Mesendoderm (in vitro differentiated cells): ENCODE data around the gene PNLIPRP2.

Experiments used
- DNase-seq: peaks from one replicate; pipeline ENCODE4 v3.0.0; 2013
- H2AK5ac ChIP-seq: 2 replicates; pipeline ENCODE4 v1.6.1; 2013; ENCODE audit warnings: low read length, inconsistent platforms
- H2BK120ac ChIP-seq: 2 replicates; pipeline ENCODE4 v1.6.1; 2013; ENCODE audit warnings: low read depth, mild to moderate bottlenecking, low read length, moderate library complexity, mixed read lengths
- H2BK15ac ChIP-seq: replicated peaks from 2 replicates; pipeline ENCODE4 v1.6.1; 2013; ENCODE audit warnings: low read depth, mild to moderate bottlenecking, moderate library complexity
- H2BK5ac ChIP-seq: 2 replicates; pipeline ENCODE4 v1.6.1; 2013; ENCODE audit warnings: low read length, inconsistent platforms
- H3K18ac ChIP-seq: 2 replicates; pipeline ENCODE4 v1.6.1; 2013; ENCODE audit warnings: mild to moderate bottlenecking, low read length, mixed read lengths
- H3K23ac ChIP-seq: one replicate; pipeline ENCODE4 v1.6.1; 2013; ENCODE audit warnings: low read length
- H3K27ac ChIP-seq: 2 replicates; pipeline ENCODE4 v1.5.1; 2013; ENCODE audit warnings: low read depth, mild to moderate bottlenecking, inconsistent platforms, low read length, moderate library complexity
- H3K27me3 ChIP-seq: 2 replicates; pipeline ENCODE4 v1.6.1; 2013; ENCODE audit warnings: low read length, control low read depth, mild to moderate bottlenecking, inconsistent platforms; ENCODE audit not compliant: insufficient read depth, poor library complexity
- H3K36me3 ChIP-seq: 2 replicates; pipeline ENCODE4 v1.6.1; 2013; ENCODE audit warnings: low read length, inconsistent platforms; ENCODE audit not compliant: control insufficient read depth, insufficient read depth
- H3K4ac ChIP-seq: one replicate; pipeline ENCODE4 v1.6.1; 2013; ENCODE audit warnings: low read depth, mild to moderate bottlenecking, low read length, moderate library complexity
- H3K4me1 ChIP-seq: 2 replicates; pipeline ENCODE4 v1.6.1; 2013; ENCODE audit warnings: low read depth, low read length, inconsistent platforms; ENCODE audit not compliant: control insufficient read depth
- H3K4me2 ChIP-seq: 2 replicates; pipeline ENCODE4 v1.6.1; 2013; ENCODE audit warnings: low read length
- H3K4me3 ChIP-seq: 2 replicates; pipeline ENCODE4 v1.5.1; 2013; ENCODE audit warnings: mild to moderate bottlenecking, low read length
- H3K56ac ChIP-seq: one replicate; pipeline ENCODE4 v1.6.1; 2013; ENCODE audit warnings: low read length
- H3K79me1 ChIP-seq: 2 replicates; pipeline ENCODE4 v1.6.1; 2013; ENCODE audit warnings: low read length, inconsistent platforms
- H3K79me2 ChIP-seq: 2 replicates; pipeline ENCODE4 v1.6.1; 2013; ENCODE audit warnings: mild to moderate bottlenecking, low read length; ENCODE audit not compliant: control insufficient read depth, insufficient read depth
- H3K9ac ChIP-seq: 2 replicates; pipeline ENCODE4 v1.6.1; 2013; ENCODE audit warnings: low read length, inconsistent platforms
- H4K5ac ChIP-seq: one replicate; pipeline ENCODE4 v1.6.1; 2013; ENCODE audit warnings: low read length
- H4K8ac ChIP-seq: one replicate; pipeline ENCODE4 v1.6.1; 2013; ENCODE audit warnings: low read depth, mild to moderate bottlenecking, control low read depth, low read length, moderate library complexity
- WGBS: extraction: QIAGEN DNeasy Blood & Tissue Kit; methylation state at CpG from one replicate; pipeline ENCODE4 v1.1.7; 2013; ENCODE audit warnings: low lambda C conversion rate, missing lambda C conversion rate; ENCODE audit not compliant: insufficient coverage; ENCODE audit errors: extremely low coverage; 5-methylcytosine and 5-hydroxymethylcytosine counted together

Gene PNLIPRP2

GRCh38 chr10:116672891-116673290 lies 52.1 kb downstream of the PNLIPRP2 start:
- H3K27me3 ChIP-seq, result no peaks in the 10 kb centered on the region
- H3K4me1 ChIP-seq, result peaks cover 2% of the 10 kb centered on the region
- no peak overlapping the region for H2BK15ac ChIP-seq
- H3K79me2 ChIP-seq, result no peaks in the 10 kb centered on the region
- no peaks in the 10 kb centered on the region for H3K79me1 ChIP-seq
- H2BK120ac ChIP-seq, result no peak overlapping the region
- no peak overlapping the region for H2BK5ac ChIP-seq
- no peak overlapping the region for H3K56ac ChIP-seq
- no peak overlapping the region for H3K4ac ChIP-seq
- H3K4me3 ChIP-seq, result no peak overlapping the region
- no peak overlapping the region for H4K8ac ChIP-seq
- no peak overlapping the region for H4K5ac ChIP-seq
- no peak overlapping the region for H3K4me2 ChIP-seq
- no peak for DNase-seq
- H3K36me3 ChIP-seq, result no peaks in the 10 kb centered on the region
- H3K27ac ChIP-seq, result no peak overlapping the region
- no peak overlapping the region for H3K23ac ChIP-seq
- no CpG with 5 or more reads among the region's 5 CpGs for WGBS
- H3K18ac ChIP-seq, result no peak overlapping the region
- H3K9ac ChIP-seq, result no peak overlapping the region
- H2AK5ac ChIP-seq, result no peak overlapping the region

- Histone ChIP-seq H3K79me2 (no peaks in the 10 kb centered on the region), H3K56ac (no peak overlapping the region), H3K79me1 (no peaks in the 10 kb centered on the region), H3K4me3 (no peak overlapping the region), H3K9ac (no peak overlapping the region), H3K23ac (no peak overlapping the region), H3K4me2 (no peak overlapping the region), H3K36me3 (no peaks in the 10 kb centered on the region), H2BK15ac (no peak overlapping the region), H2BK120ac (no peak overlapping the region), H3K4me1 (peaks cover 2% of the 10 kb centered on the region), H4K8ac (no peak overlapping the region), H3K4ac (no peak overlapping the region), H2BK5ac (no peak overlapping the region), H3K27me3 (no peaks in the 10 kb centered on the region), H3K27ac (no peak overlapping the region), H2AK5ac (no peak overlapping the region), H3K18ac (no peak overlapping the region), H4K5ac (no peak overlapping the region)
- no peak for DNase-seq
- no CpG with 5 or more reads among the region's 2 CpGs for WGBS
Observed at GRCh38 chr10:116673866-116674265, 53.1 kb downstream of the PNLIPRP2 start.

- Histone ChIP-seq H3K4me1 (peaks cover 2% of the 10 kb centered on the region), H2BK5ac (no peak overlapping the region), H3K27me3 (no peaks in the 10 kb centered on the region), H2BK15ac (no peak overlapping the region), H3K36me3 (no peaks in the 10 kb centered on the region), H4K8ac (no peak overlapping the region), H3K27ac (no peak overlapping the region), H3K4ac (no peak overlapping the region), H3K79me1 (no peaks in the 10 kb centered on the region), H2AK5ac (no peak overlapping the region), H3K4me2 (no peak overlapping the region), H3K23ac (no peak overlapping the region), H3K18ac (no peak overlapping the region), H3K9ac (no peak overlapping the region), H4K5ac (no peak overlapping the region), H3K56ac (no peak overlapping the region), H2BK120ac (no peak overlapping the region), H3K4me3 (no peak overlapping the region), H3K79me2 (no peaks in the 10 kb centered on the region)
- WGBS, result no CpG with 5 or more reads among the region's 32 CpGs
- DNase-seq, result no peak
Observed at GRCh38 chr10:116674901-116675423, 54.2 kb downstream of the PNLIPRP2 start.

GRCh38 chr10:116676118-116676517 lies 55.4 kb downstream of the PNLIPRP2 start:
- no peak overlapping the region for H2BK5ac ChIP-seq
- H3K36me3 ChIP-seq, result no peaks in the 10 kb centered on the region
- no peak overlapping the region for H3K18ac ChIP-seq
- no peak overlapping the region for H3K4me2 ChIP-seq
- DNase-seq, result no peak
- no peak overlapping the region for H3K27ac ChIP-seq
- no peaks in the 10 kb centered on the region for H3K4me1 ChIP-seq
- H3K4me3 ChIP-seq, result no peak overlapping the region
- H3K23ac ChIP-seq, result no peak overlapping the region
- H3K79me2 ChIP-seq, result no peaks in the 10 kb centered on the region
- H3K56ac ChIP-seq, result no peak overlapping the region
- H2BK15ac ChIP-seq, result no peak overlapping the region
- no peak overlapping the region for H2BK120ac ChIP-seq
- no peak overlapping the region for H3K4ac ChIP-seq
- no peak overlapping the region for H3K9ac ChIP-seq
- no CpG with 5 or more reads among the region's 11 CpGs for WGBS
- no peak overlapping the region for H4K5ac ChIP-seq
- no peak overlapping the region for H4K8ac ChIP-seq
- no peak overlapping the region for H2AK5ac ChIP-seq
- H3K27me3 ChIP-seq, result no peaks in the 10 kb centered on the region
- no peaks in the 10 kb centered on the region for H3K79me1 ChIP-seq

GRCh38 chr10:116676633-116677032 lies 55.9 kb downstream of the PNLIPRP2 start:
- no peaks in the 10 kb centered on the region for H3K36me3 ChIP-seq
- WGBS, result no CpG with 5 or more reads among the region's 8 CpGs

GRCh38 chr10:116679351-116679750 lies 58.6 kb downstream of the PNLIPRP2 start:
- WGBS, result no CpG with 5 or more reads among the region's 15 CpGs
- no peak for DNase-seq
- H3K36me3 ChIP-seq, result no peaks in the 10 kb centered on the region
- no peaks in the 10 kb centered on the region for H3K79me1 ChIP-seq
- no peak overlapping the region for H3K23ac ChIP-seq
- no peak overlapping the region for H2BK15ac ChIP-seq
- no peak overlapping the region for H2BK120ac ChIP-seq
- H3K4me2 ChIP-seq, result no peak overlapping the region
- H2BK5ac ChIP-seq, result no peak overlapping the region
- H4K5ac ChIP-seq, result no peak overlapping the region
- no peaks in the 10 kb centered on the region for H3K27me3 ChIP-seq
- H3K56ac ChIP-seq, result no peak overlapping the region
- H3K4me1 ChIP-seq, result no peaks in the 10 kb centered on the region
- H3K79me2 ChIP-seq, result no peaks in the 10 kb centered on the region
- no peak overlapping the region for H4K8ac ChIP-seq
- no peak overlapping the region for H2AK5ac ChIP-seq
- H3K4me3 ChIP-seq, result no peak overlapping the region
- H3K9ac ChIP-seq, result no peak overlapping the region
- no peak overlapping the region for H3K4ac ChIP-seq
- H3K27ac ChIP-seq, result no peak overlapping the region
- no peak overlapping the region for H3K18ac ChIP-seq

More at GRCh38 chr10:116676633-116677032, 55.9 kb downstream of the PNLIPRP2 start:
- H3K27ac ChIP-seq, result no peak overlapping the region
- no peaks in the 10 kb centered on the region for H3K79me1 ChIP-seq
- H3K56ac ChIP-seq, result no peak overlapping the region
- H2BK15ac ChIP-seq, result no peak overlapping the region
- H3K18ac ChIP-seq, result no peak overlapping the region
- H2BK120ac ChIP-seq, result no peak overlapping the region
- no peak overlapping the region for H2BK5ac ChIP-seq
- H4K5ac ChIP-seq, result no peak overlapping the region
- H3K4ac ChIP-seq, result no peak overlapping the region
- H3K4me3 ChIP-seq, result no peak overlapping the region
- H3K4me2 ChIP-seq, result no peak overlapping the region
- DNase-seq, result no peak
- H3K9ac ChIP-seq, result no peak overlapping the region
- H3K4me1 ChIP-seq, result no peaks in the 10 kb centered on the region
- no peak overlapping the region for H4K8ac ChIP-seq
- no peaks in the 10 kb centered on the region for H3K79me2 ChIP-seq
- no peak overlapping the region for H3K23ac ChIP-seq
- H3K27me3 ChIP-seq, result no peaks in the 10 kb centered on the region
- no peak overlapping the region for H2AK5ac ChIP-seq
